Airway epithelial cell (primary cell): ENCODE data around the gene CD46. TPM values are rescaled to one million over a fixed set of nuclear protein-coding genes. Genes with fewer than 3 reads are reported as not detected.

Experiments used
- total RNA-seq: library from RNA; depleted of rRNA; stranded (reverse); fragments of >200 nt; gene quantifications from 2 replicates; pipeline ENCODE4 v1.2.3, GENCODE V29; 2015

Gene CD46
- total RNA-seq: 58.2 and 71.9 TPM in 2 replicates

GRCh38 chr1:207751790-207752455 is at the start of gene CD46:
CD46 (plus strand) TSS chr1:207752054; CDS start chr1:207752213, 159 bp downstream.

Other genes with a start within 250 kb of the CD46 start
- gene CR1L, start 106.9 kb upstream of the CD46 start, total RNA-seq: 0.07 TPM in 1 of 2 replicates, not detected in the other
- not detected in 2 replicates for gene CD34, start 159.1 kb downstream of the CD46 start, total RNA-seq